BLaER1 (cell line): ENCODE data around the gene MMP21.

Experiments used
- H3K27ac ChIP-seq: shearing (Covaris generic); formaldehyde crosslinking; 2 replicates; pipeline ENCODE4 v1.8.1; 2022
- H3K27me3 ChIP-seq: shearing (Covaris generic); formaldehyde crosslinking; 2 replicates; pipeline ENCODE4 v1.8.1; 2022
- H3K36me3 ChIP-seq: shearing (Covaris generic); formaldehyde crosslinking; 2 replicates; pipeline ENCODE4 v1.8.1; 2022
- H3K4me1 ChIP-seq: shearing (Covaris generic); formaldehyde crosslinking; 2 replicates; pipeline ENCODE4 v1.8.1; 2022
- H3K4me2 ChIP-seq: shearing (Covaris generic); formaldehyde crosslinking; 2 replicates; pipeline ENCODE4 v1.8.1; 2022
- H3K4me3 ChIP-seq: shearing (Covaris generic); formaldehyde crosslinking; 2 replicates; pipeline ENCODE4 v1.8.1; 2022
- H3K9ac ChIP-seq: shearing (Covaris generic); formaldehyde crosslinking; 2 replicates; pipeline ENCODE4 v1.8.1; 2022
- H3K9me3 ChIP-seq: shearing (Covaris generic); formaldehyde crosslinking; 2 replicates; pipeline ENCODE4 v1.8.1; 2022
- H4K20me1 ChIP-seq: shearing (Covaris generic); formaldehyde crosslinking; 2 replicates; pipeline ENCODE4 v1.8.1; 2022
- Cebpa-rat ChIP-seq: shearing (Covaris generic); IDR thresholded peaks from 2 replicates; pipeline ENCODE4 v1.8.1; 2022

The MMP21 gene

GRCh38 chr10:125775491-125776106 is at the start of gene MMP21:
TSS of gene MMP21 (minus strand) at chr10:125775821. CDS start at chr10:125775821, 0 bp downstream.
- Histone ChIP-seq H3K27ac (no peak within 1 kb of the TSS), H3K9ac (no peak within 1 kb of the TSS), H3K36me3 (no peaks in the 10 kb centered on the region), H3K4me3 (no peak within 1 kb of the TSS), H4K20me1 (no peaks in the 10 kb centered on the region), H3K4me1 (peaks cover 10% of the 10 kb centered on the region), H3K9me3 (peaks cover 7% of the 10 kb centered on the region; the same call in 1 of the 2 replicates), H3K27me3 (no peaks in the 10 kb centered on the region), H3K4me2 (no peak within 1 kb of the TSS)
- no peak for TF ChIP-seq Cebpa-rat

GRCh38 chr10:125824736-125825135 is 49.1 kb upstream of the MMP21 start:
- Histone ChIP-seq H3K27ac (no peak overlapping the region), H3K4me1 (peaks cover 37% of the 10 kb centered on the region), H3K36me3 (peaks cover 48% of the 10 kb centered on the region)

GRCh38 chr10:125823663-125824251 is 48.1 kb upstream of the MMP21 start:
- no peak for TF ChIP-seq Cebpa-rat
- H3K36me3 ChIP-seq: peaks cover 38% of the 10 kb centered on the region
- H3K4me3 ChIP-seq: peak overlapping the region; percentile 95
- H3K27ac ChIP-seq: peak overlapping the region; percentile 98
- H3K9ac ChIP-seq: peak overlapping the region; percentile 97
- peaks cover 37% of the 10 kb centered on the region for H3K4me1 ChIP-seq
- H3K27me3 ChIP-seq: no peaks in the 10 kb centered on the region
- H3K4me2 ChIP-seq: peak overlapping the region; percentile 86
- H3K9me3 ChIP-seq: no peaks in the 10 kb centered on the region
- peaks cover 45% of the 10 kb centered on the region for H4K20me1 ChIP-seq

More at GRCh38 chr10:125824736-125825135, 49.1 kb upstream of the MMP21 start:
- Histone ChIP-seq H3K4me3 (peak overlapping the region; percentile 95), H3K9me3 (no peaks in the 10 kb centered on the region), H3K9ac (peak overlapping the region; percentile 97), H4K20me1 (peaks cover 54% of the 10 kb centered on the region), H3K27me3 (no peaks in the 10 kb centered on the region), H3K4me2 (peak overlapping the region; percentile 86)
- no peak for TF ChIP-seq Cebpa-rat

- TF ChIP-seq Cebpa-rat: no peak
Observed at GRCh38 chr10:125822878-125823662, 47.4 kb upstream of the MMP21 start, which contains the start of the genes BCCIP and UROS. TSS of gene BCCIP (plus strand) at chr10:125823546. CDS start at chr10:125823558, 12 bp downstream. TSS of gene UROS (minus strand) at chr10:125823258. CDS start at chr10:125816499, 6,759 bp downstream.

GRCh38 chr10:125820701-125821100 is 45.1 kb upstream of the MMP21 start:
- Histone ChIP-seq H3K36me3 (peaks cover 16% of the 10 kb centered on the region), H3K9ac (no peak overlapping the region), H3K27me3 (no peaks in the 10 kb centered on the region), H3K4me2 (no peak overlapping the region), H3K4me3 (no peak overlapping the region), H4K20me1 (peaks cover 27% of the 10 kb centered on the region), H3K27ac (no peak overlapping the region), H3K4me1 (peaks cover 33% of the 10 kb centered on the region), H3K9me3 (no peaks in the 10 kb centered on the region)
- no peak for TF ChIP-seq Cebpa-rat

More at GRCh38 chr10:125822878-125823662, 47.4 kb upstream of the MMP21 start, which contains the start of the genes BCCIP and UROS:
- Histone ChIP-seq H3K9me3 (no peaks in the 10 kb centered on the region), H3K9ac (peak within 1 kb of the TSS; percentile 97), H3K36me3 (peaks cover 31% of the 10 kb centered on the region), H3K27ac (peak within 1 kb of the TSS; percentile 98), H3K4me1 (peaks cover 37% of the 10 kb centered on the region), H3K4me2 (peak within 1 kb of the TSS; percentile 86), H3K4me3 (peak within 1 kb of the TSS; percentile 95), H3K27me3 (no peaks in the 10 kb centered on the region), H4K20me1 (peaks cover 41% of the 10 kb centered on the region)

GRCh38 chr10:125817337-125817946 is 41.8 kb upstream of the MMP21 start:
- Histone ChIP-seq H3K4me2 (no peak overlapping the region), H3K27me3 (no peaks in the 10 kb centered on the region), H3K27ac (no peak overlapping the region)

GRCh38 chr10:125816548-125816947 is 40.9 kb upstream of the MMP21 start:
- TF ChIP-seq Cebpa-rat: no peak
- Histone ChIP-seq H3K4me3 (no peak overlapping the region), H4K20me1 (0 out of 2 replicates have a peak, but pooled peaks cover 6% of the 10 kb centered on the region), H3K4me1 (peaks cover 6% of the 10 kb centered on the region), H3K27ac (no peak overlapping the region), H3K4me2 (no peak overlapping the region), H3K9ac (no peak overlapping the region), H3K27me3 (no peaks in the 10 kb centered on the region), H3K36me3 (peaks cover 37% of the 10 kb centered on the region), H3K9me3 (no peaks in the 10 kb centered on the region)

More at GRCh38 chr10:125817337-125817946, 41.8 kb upstream of the MMP21 start:
- Histone ChIP-seq H3K36me3 (peaks cover 37% of the 10 kb centered on the region), H3K4me1 (peaks cover 14% of the 10 kb centered on the region), H3K9me3 (no peaks in the 10 kb centered on the region), H3K4me3 (no peak overlapping the region), H4K20me1 (0 out of 2 replicates have a peak, but pooled peaks cover 6% of the 10 kb centered on the region), H3K9ac (no peak overlapping the region)
- no peak for TF ChIP-seq Cebpa-rat

- H4K20me1 ChIP-seq: 0 out of 2 replicates have a peak, but pooled peaks cover 6% of the 10 kb centered on the region
- H3K27ac ChIP-seq: no peak overlapping the region
- no peak overlapping the region for H3K4me3 ChIP-seq
- no peak overlapping the region for H3K4me2 ChIP-seq
- no peaks in the 10 kb centered on the region for H3K9me3 ChIP-seq
- peaks cover 40% of the 10 kb centered on the region for H3K36me3 ChIP-seq
- peaks cover 9% of the 10 kb centered on the region for H3K4me1 ChIP-seq
- H3K27me3 ChIP-seq: no peaks in the 10 kb centered on the region
- H3K9ac ChIP-seq: no peak overlapping the region
- TF ChIP-seq Cebpa-rat: no peak
Observed at GRCh38 chr10:125815764-125816163, 40.1 kb upstream of the MMP21 start.

- Histone ChIP-seq H4K20me1 (no peaks in the 10 kb centered on the region), H3K4me3 (no peak overlapping the region), H3K27ac (no peak overlapping the region), H3K4me2 (no peak overlapping the region), H3K27me3 (no peaks in the 10 kb centered on the region), H3K4me1 (peaks cover 12% of the 10 kb centered on the region), H3K9me3 (0 out of 2 replicates have a peak, but pooled peaks cover 6% of the 10 kb centered on the region), H3K9ac (no peak overlapping the region), H3K36me3 (peaks cover 72% of the 10 kb centered on the region)
- no peak for TF ChIP-seq Cebpa-rat
Observed at GRCh38 chr10:125812128-125812750, 36.6 kb upstream of the MMP21 start.
